ENCODE measurements around the gene DDX1. TPM values are rescaled to one million over a fixed set of nuclear protein-coding genes. Genes with fewer than 3 reads are reported as not detected.

Gene DDX1
- total and polyA plus RNA-seq, 9 of the 15 experiments (the other 6 are each of a cell fraction or from before 2014, with no cell fraction given) = 116 to 277 (median 232) TPM

- POLR2A ChIA-PET = interaction anchor here (0.7 to 1.0 kb wide), 3 partner anchors 12 to 22 kb away, joined by 3 to 4 read pairs (median 4); no protein-coding TSS in a partner anchor
- in situ Hi-C loops (cut with MboI) = no loop called here
- Histone ChIP-seq H3K27ac (ENCODE audit: extremely low read depth, low read depth, low read length) (no peak overlapping the region), H3K9me3 (replicated peaks; ENCODE audit: control insufficient read depth, insufficient read depth, low read depth, low read length) (no peaks in the 10 kb centered on the region), H4K20me1 (replicated peaks; ENCODE audit: control insufficient read depth, insufficient read depth, low read length) (0 out of 2 replicates have a peak, but pooled peaks cover 2% of the 10 kb centered on the region), H3K4me1 (replicated peaks in 1 of 2; ENCODE audit: control insufficient read depth in 2 of 2, insufficient read depth in 2 of 2, low read length in 2 of 2) (no peaks in the 10 kb centered on the region), H3K36me3 (ENCODE audit: control insufficient read depth, insufficient read depth, low read length) (no peaks in the 10 kb centered on the region), H3K9ac (ENCODE audit: insufficient read depth in 1 of 2, low read depth in 2 of 2, low read length in 2 of 2) (no peak overlapping the region), H3K79me2 (ENCODE audit: control insufficient read depth, insufficient read depth, low read length) (no peaks in the 10 kb centered on the region), H3K9me1 (ENCODE audit: control insufficient read depth, insufficient read depth, low read length) (no peaks in the 10 kb centered on the region), H3K4me2 (ENCODE audit: insufficient read depth, low read length) (no peak overlapping the region), H3K4me3 (no peak overlapping the region), H3K27me3 (ENCODE audit: control insufficient read depth in 2 of 2, insufficient read depth in 2 of 2, low read length in 2 of 2) (peaks cover 29 to 71% of the 10 kb centered on the region in 2 experiments), H2AFZ (ENCODE audit: low read depth, low read length) (no peak overlapping the region)
- no peak for TF ChIP-seq ZNF133 (CRISPR knock-in tag; IDR thresholded peaks at IDR 0.05)
- CTCF ChIA-PET (ENCODE audit: low intra/inter-chr PET ratio) = no interaction called here
- WGBS (ENCODE audit: insufficient coverage, low coverage, missing lambda C conversion rate) = 0% methylated on average over 2 of the region's 2 CpGs
- FAIRE-seq (no peak), DNase-seq (ENCODE audit: extremely low read depth in 1 of 4, low spot score in 3 of 4) (no peak), ATAC-seq (no peak)
- intact Hi-C loops (cut with micrococcal nuclease) = no loop called here
- BruUV-seq (replicated peaks) = no TSS peak
These were observed 79.3 kb downstream of the DDX1 start for GRCh38 chr2:15670981-15671380.

- DNase-seq (ENCODE audit: extremely low read depth in 1 of 4, low spot score in 3 of 4) (no peak), ATAC-seq (no peak), FAIRE-seq (no peak)
- Histone ChIP-seq H3K4me3 (no peak overlapping the region), H4K20me1 (replicated peaks; ENCODE audit: control insufficient read depth, insufficient read depth, low read length) (0 out of 2 replicates have a peak, but pooled peaks cover 2% of the 10 kb centered on the region), H3K27me3 (ENCODE audit: control insufficient read depth in 2 of 2, insufficient read depth in 2 of 2, low read length in 2 of 2) (peaks cover 25 to 70% of the 10 kb centered on the region in 2 experiments), H3K36me3 (ENCODE audit: control insufficient read depth, insufficient read depth, low read length) (no peaks in the 10 kb centered on the region), H3K9me3 (replicated peaks; ENCODE audit: control insufficient read depth, insufficient read depth, low read depth, low read length) (no peaks in the 10 kb centered on the region), H2AFZ (ENCODE audit: low read depth, low read length) (no peak overlapping the region), H3K4me2 (ENCODE audit: insufficient read depth, low read length) (no peak overlapping the region), H3K27ac (ENCODE audit: extremely low read depth, low read depth, low read length) (no peak overlapping the region), H3K79me2 (ENCODE audit: control insufficient read depth, insufficient read depth, low read length) (no peaks in the 10 kb centered on the region), H3K9me1 (ENCODE audit: control insufficient read depth, insufficient read depth, low read length) (no peaks in the 10 kb centered on the region), H3K9ac (ENCODE audit: insufficient read depth in 1 of 2, low read depth in 2 of 2, low read length in 2 of 2) (no peak overlapping the region), H3K4me1 (replicated peaks in 1 of 2; ENCODE audit: control insufficient read depth in 2 of 2, insufficient read depth in 2 of 2, low read length in 2 of 2) (no peaks in the 10 kb centered on the region)
- CTCF ChIA-PET (ENCODE audit: low intra/inter-chr PET ratio) = no interaction called here
- intact Hi-C loops (cut with micrococcal nuclease) (no loop called here), in situ Hi-C loops (cut with MboI) (no loop called here)
- no TSS peak for BruUV-seq (replicated peaks)
- POLR2A ChIA-PET = interaction anchor here (0.7 to 1.0 kb wide), 3 partner anchors 12 to 23 kb away, joined by 3 to 4 read pairs (median 4); no protein-coding TSS in a partner anchor
- no peak for TF ChIP-seq AFF1 (IDR thresholded peaks at IDR 0.05; ENCODE audit: low read depth in 1 of 2, partially characterized antibody in 2 of 2)
- no peak for TF ChIP-seq BDP1 (IDR thresholded peaks at IDR 0.05; ENCODE audit: insufficient read depth, insufficient read length)
- no peak for TF ChIP-seq RNF219 (CRISPR knock-in tag; IDR thresholded peaks at IDR 0.05)
- no peak for TF ChIP-seq ZBTB17 (CRISPR knock-in tag; IDR thresholded peaks at IDR 0.05)
- no peak for TF ChIP-seq TFAP4 (CRISPR knock-in tag; IDR thresholded peaks at IDR 0.05; ENCODE audit: borderline replicate concordance)
- TF ChIP-seq ZNF830 (CRISPR knock-in tag; IDR thresholded peaks at IDR 0.05) = no peak
- no peak for TF ChIP-seq CEBPG (CRISPR knock-in tag; IDR thresholded peaks at IDR 0.05)
- TF ChIP-seq CEBPG (tag; conservative IDR thresholded peaks at IDR 0.05 in 1 of 2, IDR thresholded peaks at IDR 0.05 in 1 of 2) = no peak
These were observed 79.7 kb downstream of the DDX1 start for GRCh38 chr2:15671409-15671808.

Data from K562 (cell line).